ENCODE data around the gene NLGN1. TPM values are rescaled to one million over a fixed set of nuclear protein-coding genes. Genes with fewer than 3 reads are reported as not detected.

The NLGN1 gene
- total RNA-seq, 4 donors from 2014 or later = 2.2 to 5.8 (median 3.0) TPM

- no peak for TF ChIP-seq POLR2AphosphoS5 (IDR thresholded peaks at IDR 0.05)
- TF ChIP-seq, protein P1, sequence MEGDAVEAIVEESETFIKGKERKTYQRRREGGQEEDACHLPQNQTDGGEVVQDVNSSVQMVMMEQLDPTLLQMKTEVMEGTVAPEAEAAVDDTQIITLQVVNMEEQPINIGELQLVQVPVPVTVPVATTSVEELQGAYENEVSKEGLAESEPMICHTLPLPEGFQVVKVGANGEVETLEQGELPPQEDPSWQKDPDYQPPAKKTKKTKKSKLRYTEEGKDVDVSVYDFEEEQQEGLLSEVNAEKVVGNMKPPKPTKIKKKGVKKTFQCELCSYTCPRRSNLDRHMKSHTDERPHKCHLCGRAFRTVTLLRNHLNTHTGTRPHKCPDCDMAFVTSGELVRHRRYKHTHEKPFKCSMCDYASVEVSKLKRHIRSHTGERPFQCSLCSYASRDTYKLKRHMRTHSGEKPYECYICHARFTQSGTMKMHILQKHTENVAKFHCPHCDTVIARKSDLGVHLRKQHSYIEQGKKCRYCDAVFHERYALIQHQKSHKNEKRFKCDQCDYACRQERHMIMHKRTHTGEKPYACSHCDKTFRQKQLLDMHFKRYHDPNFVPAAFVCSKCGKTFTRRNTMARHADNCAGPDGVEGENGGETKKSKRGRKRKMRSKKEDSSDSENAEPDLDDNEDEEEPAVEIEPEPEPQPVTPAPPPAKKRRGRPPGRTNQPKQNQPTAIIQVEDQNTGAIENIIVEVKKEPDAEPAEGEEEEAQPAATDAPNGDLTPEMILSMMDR (IDR thresholded peaks at IDR 0.05) = no peak
- no peak for TF ChIP-seq POLR2A (IDR thresholded peaks at IDR 0.05)
- TF ChIP-seq EP300 (IDR thresholded peaks at IDR 0.05) = no peak
- WGBS = 59% methylated on average over 4 of the region's 4 CpGs
- H3K4me1 ChIP-seq = no peaks in the 10 kb centered on the region
Observed at GRCh38 chr3:174126990-174127758, 729.6 kb downstream of the NLGN1 start.

GRCh38 chr3:174132006-174132405 lies 734.5 kb downstream of the NLGN1 start:
- Histone ChIP-seq H3K9me3 (no peaks in the 10 kb centered on the region), H3K36me3 (no peaks in the 10 kb centered on the region), H3K4me3 (no peak overlapping the region), H3K27ac (no peak overlapping the region), H3K27me3 (no peaks in the 10 kb centered on the region), H3K4me1 (no peaks in the 10 kb centered on the region)
- no peak for TF ChIP-seq POLR2A (IDR thresholded peaks at IDR 0.05)
- no peak for TF ChIP-seq EP300 (IDR thresholded peaks at IDR 0.05)
- TF ChIP-seq POLR2AphosphoS5 (IDR thresholded peaks at IDR 0.05) = no peak
- TF ChIP-seq, protein P1 (IDR thresholded peaks at IDR 0.05) = no peak
- 70% methylated on average over 1 of the region's 1 CpG for WGBS
- no peak for DNase-seq (ENCODE audit: low spot score in 2 of 2)

More at GRCh38 chr3:174126990-174127758, 729.6 kb downstream of the NLGN1 start:
- H3K27me3 ChIP-seq = no peaks in the 10 kb centered on the region
- DNase-seq (ENCODE audit: low spot score in 2 of 2) = no peak
- H3K9me3 ChIP-seq = no peaks in the 10 kb centered on the region
- no peak overlapping the region for H3K27ac ChIP-seq
- no peaks in the 10 kb centered on the region for H3K36me3 ChIP-seq
- H3K4me3 ChIP-seq = no peak overlapping the region

DNA sequence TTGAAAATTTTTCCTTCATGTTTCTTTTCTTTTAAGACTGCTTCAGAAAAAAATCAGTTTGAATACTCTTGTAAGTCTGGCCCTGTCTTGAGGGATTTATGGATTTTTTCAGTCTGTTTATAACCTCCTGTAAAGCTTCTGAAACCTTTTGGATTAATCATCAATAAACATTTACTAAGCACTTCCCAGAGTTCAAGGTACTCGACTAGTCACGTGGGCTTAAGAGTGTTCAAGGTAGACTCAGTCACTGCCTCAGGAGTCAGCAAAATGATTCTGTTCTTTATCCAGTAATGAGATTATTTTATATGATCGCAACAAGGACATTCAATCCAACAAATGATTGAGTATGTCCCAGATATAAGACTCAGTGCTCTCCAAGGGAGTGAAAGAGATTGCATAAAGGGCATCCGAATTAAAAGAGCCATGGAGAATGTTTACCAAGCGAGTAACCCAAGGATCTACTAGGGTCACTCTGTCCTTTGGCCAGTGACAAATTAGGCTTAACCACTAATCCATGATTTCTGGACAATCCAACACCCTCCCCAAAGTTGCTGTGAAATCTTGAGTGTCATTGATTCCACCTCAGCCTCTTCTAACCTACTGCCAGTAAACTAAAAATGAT lies 735.0 kb downstream of the NLGN1 start:
- no peaks in the 10 kb centered on the region for H3K36me3 ChIP-seq
- H3K4me3 ChIP-seq = no peak overlapping the region
- DNase-seq (ENCODE audit: low spot score in 2 of 2) = no peak
- WGBS = 88% methylated on average over 5 of the region's 5 CpGs
- no peak overlapping the region for H3K27ac ChIP-seq
- no peaks in the 10 kb centered on the region for H3K4me1 ChIP-seq
- TF ChIP-seq, protein P1 (IDR thresholded peaks at IDR 0.05) = no peak
- no peak for TF ChIP-seq POLR2AphosphoS5 (IDR thresholded peaks at IDR 0.05)
- no peak for TF ChIP-seq EP300 (IDR thresholded peaks at IDR 0.05)
- TF ChIP-seq POLR2A (IDR thresholded peaks at IDR 0.05) = no peak
- no peaks in the 10 kb centered on the region for H3K27me3 ChIP-seq
- no peaks in the 10 kb centered on the region for H3K9me3 ChIP-seq

GRCh38 chr3:174146008-174146407 lies 748.5 kb downstream of the NLGN1 start:
- H3K36me3 ChIP-seq = no peaks in the 10 kb centered on the region
- H3K4me1 ChIP-seq = no peaks in the 10 kb centered on the region
- H3K9me3 ChIP-seq = no peaks in the 10 kb centered on the region
- H3K27me3 ChIP-seq = no peaks in the 10 kb centered on the region
- H3K27ac ChIP-seq = no peak overlapping the region
- TF ChIP-seq, protein P1 (IDR thresholded peaks at IDR 0.05) = no peak
- TF ChIP-seq POLR2A (IDR thresholded peaks at IDR 0.05) = no peak
- TF ChIP-seq EP300 (IDR thresholded peaks at IDR 0.05) = no peak
- no peak for TF ChIP-seq POLR2AphosphoS5 (IDR thresholded peaks at IDR 0.05)
- 86% methylated on average over 1 of the region's 1 CpG for WGBS
- no peak overlapping the region for H3K4me3 ChIP-seq
- no peak for DNase-seq (ENCODE audit: low spot score in 2 of 2)

- H3K4me1 ChIP-seq = no peaks in the 10 kb centered on the region
- H3K9me3 ChIP-seq = no peaks in the 10 kb centered on the region
- DNase-seq (ENCODE audit: low spot score in 2 of 2) = no peak
- no peaks in the 10 kb centered on the region for H3K36me3 ChIP-seq
- no peak overlapping the region for H3K27ac ChIP-seq
- TF ChIP-seq, protein P1 (IDR thresholded peaks at IDR 0.05) = no peak
- no peak for TF ChIP-seq POLR2A (IDR thresholded peaks at IDR 0.05)
- H3K4me3 ChIP-seq = no peak overlapping the region
- no peaks in the 10 kb centered on the region for H3K27me3 ChIP-seq
Observed at GRCh38 chr3:174147798-174148197, 750.3 kb downstream of the NLGN1 start.

Data from suprapubic skin (tissue), 4 donors.